GM15510 (cell line): Measurements from ENCODE around the gene LRRC53.

Source experiments
- POLR2A ChIP-seq: IDR thresholded peaks from 3 replicates; pipeline ENCODE4 v1.6.1; 2011; ENCODE audit warnings: borderline replicate concordance; ENCODE audit not compliant: insufficient read length; ENCODE audit errors: extremely low read depth

LRRC53 gene

GRCh38 chr1:74512170-74512915, at the start of gene LRRC53:
TSS of gene LRRC53 (minus strand) at chr1:74512611. CDS start at chr1:74483349, 29,262 bp downstream.
- no peak for TF ChIP-seq POLR2A

GRCh38 chr1:74549932-74550331, 37.5 kb upstream of the LRRC53 start:
- TF ChIP-seq POLR2A: no peak

- TF ChIP-seq POLR2A: no peak
These were observed 36.7 kb upstream of the LRRC53 start for GRCh38 chr1:74548961-74549750.

GRCh38 chr1:74545821-74546220, 33.4 kb upstream of the LRRC53 start:
- no peak for TF ChIP-seq POLR2A

- no peak for TF ChIP-seq POLR2A
These were observed 21.8 kb upstream of the LRRC53 start for GRCh38 chr1:74534241-74534640.

- no peak for TF ChIP-seq POLR2A
These were observed 19.4 kb upstream of the LRRC53 start for GRCh38 chr1:74531796-74532195.

GRCh38 chr1:74530892-74531291, 18.5 kb upstream of the LRRC53 start:
- TF ChIP-seq POLR2A: no peak

- TF ChIP-seq POLR2A: no peak
These were observed 15.7 kb upstream of the LRRC53 start for GRCh38 chr1:74528123-74528522.

GRCh38 chr1:74526708-74527107, 14.3 kb upstream of the LRRC53 start:
- no peak for TF ChIP-seq POLR2A

- no peak for TF ChIP-seq POLR2A
These were observed 11.6 kb upstream of the LRRC53 start for GRCh38 chr1:74523873-74524480.

GRCh38 chr1:74522148-74522547, 9.7 kb upstream of the LRRC53 start:
- TF ChIP-seq POLR2A: no peak

GRCh38 chr1:74517599-74518051, 5.2 kb upstream of the LRRC53 start:
- TF ChIP-seq POLR2A: no peak

- TF ChIP-seq POLR2A: no peak
These were observed 1.2 kb upstream of the LRRC53 start for GRCh38 chr1:74513411-74514300.

GRCh38 chr1:74508449-74508848, 4.0 kb downstream of the LRRC53 start:
- TF ChIP-seq POLR2A: no peak
